Neural progenitor cell (in vitro differentiated cells): Measurements from ENCODE around the gene GOLGA6L2. TPM values are rescaled to one million over a fixed set of nuclear protein-coding genes. Genes with fewer than 3 reads are reported as not detected.
"Not testable (repeated sequence)": the region's sequence is repeated elsewhere in the genome, so short reads cannot be mapped to it uniquely, and the experiment has no call there.

Source experiments
- DNase-seq: peaks from one replicate; pipeline ENCODE4 v3.0.0-alpha.2; 2016; ENCODE audit warnings: low spot score
- H2AFZ ChIP-seq: fragments of 200-600 bp; sonication (generic); replicated peaks from 2 replicates; pipeline ENCODE4 v1.6.1; 2016; ENCODE audit warnings: antibody characterized with exemption
- H3F3A ChIP-seq: fragments of 200-600 bp; sonication (generic); 2 replicates; pipeline ENCODE4 v1.6.1; 2016; ENCODE audit warnings: antibody characterized with exemption, low read depth
- H3K27ac ChIP-seq: fragments of 200-600 bp; sonication (generic); 2 replicates; pipeline ENCODE4 v1.5.1; 2016; ENCODE audit warnings: mild to moderate bottlenecking
- H3K27me3 ChIP-seq: fragments of 200-600 bp; sonication (generic); 2 replicates; pipeline ENCODE4 v1.6.1; 2016; ENCODE audit warnings: mild to moderate bottlenecking, moderate library complexity
- H3K36me3 ChIP-seq: fragments of 200-600 bp; sonication (generic); 2 replicates; pipeline ENCODE4 v1.5.1; 2016
- H3K4me1 ChIP-seq: fragments of 200-600 bp; sonication (generic); 2 replicates; pipeline ENCODE4 v1.6.1; 2016; ENCODE audit warnings: mixed run types
- H3K4me2 ChIP-seq: fragments of 200-600 bp; sonication (generic); 2 replicates; pipeline ENCODE4 v1.6.1; 2016
- H3K4me3 ChIP-seq: fragments of 200-600 bp; sonication (generic); 2 replicates; pipeline ENCODE4 v1.5.1; 2016
- H3K79me2 ChIP-seq: fragments of 200-600 bp; sonication (generic); 2 replicates; pipeline ENCODE4 v1.6.1; 2016; ENCODE audit warnings: low read depth
- H3K9ac ChIP-seq: fragments of 200-600 bp; sonication (generic); 2 replicates; pipeline ENCODE4 v1.6.1; 2016
- H3K9me3 ChIP-seq: fragments of 200-600 bp; sonication (generic); 2 replicates; pipeline ENCODE4 v1.5.1; 2016; ENCODE audit warnings: low read depth
- H4K20me1 ChIP-seq: fragments of 200-600 bp; sonication (generic); 2 replicates; pipeline ENCODE4 v1.6.1; 2016; ENCODE audit warnings: low read depth
- H3K27ac Mint-ChIP-seq: 3 replicates; pipeline ENCODE4 v1.8.0; 2021; ENCODE audit warnings: mixed read lengths
- H3K27me3 Mint-ChIP-seq: 2 replicates; pipeline ENCODE4 v1.8.0; 2022; ENCODE audit warnings: low read depth, mild to moderate bottlenecking, inconsistent platforms, moderate library complexity, mixed read lengths; ENCODE audit not compliant: insufficient read depth
- H3K36me3 Mint-ChIP-seq: 3 replicates; pipeline ENCODE4 v1.8.0; 2021; ENCODE audit warnings: mixed read lengths
- H3K4me1 Mint-ChIP-seq: 3 replicates; pipeline ENCODE4 v1.8.0; 2021; ENCODE audit warnings: mixed read lengths
- H3K4me3 Mint-ChIP-seq: 3 replicates; pipeline ENCODE4 v1.8.0; 2021; ENCODE audit warnings: mild to moderate bottlenecking, moderate library complexity, mixed read lengths
- H3K9me3 Mint-ChIP-seq: 3 replicates; pipeline ENCODE4 v1.8.0; 2020; ENCODE audit warnings: mixed read lengths
- CTCF ChIP-seq: fragments of 200-600 bp; sonication (generic); IDR thresholded peaks from 2 replicates; pipeline ENCODE4 v1.5.1; 2017; ENCODE audit warnings: antibody characterized with exemption, mild to moderate bottlenecking
- EZH2 ChIP-seq: fragments of 200-600 bp; sonication (generic); IDR thresholded peaks from 2 replicates; pipeline ENCODE4 v1.6.1; 2017; ENCODE audit warnings: antibody characterized with exemption, mild to moderate bottlenecking, moderate library complexity
- EZH2phosphoT487 ChIP-seq: fragments of 200-600 bp; sonication (generic); IDR thresholded peaks from 2 replicates; pipeline ENCODE4 v1.6.1; 2017; ENCODE audit warnings: antibody characterized with exemption
- total RNA-seq: library from RNA; depleted of rRNA; stranded (reverse); fragments of >200 nt; gene quantifications from 2 replicates; pipeline ENCODE4 v1.2.3, GENCODE V29; 2015; ENCODE audit warnings: low replicate concordance

Gene GOLGA6L2
- total RNA-seq, 1 donor from 2014 or later, result not detected

DNA sequence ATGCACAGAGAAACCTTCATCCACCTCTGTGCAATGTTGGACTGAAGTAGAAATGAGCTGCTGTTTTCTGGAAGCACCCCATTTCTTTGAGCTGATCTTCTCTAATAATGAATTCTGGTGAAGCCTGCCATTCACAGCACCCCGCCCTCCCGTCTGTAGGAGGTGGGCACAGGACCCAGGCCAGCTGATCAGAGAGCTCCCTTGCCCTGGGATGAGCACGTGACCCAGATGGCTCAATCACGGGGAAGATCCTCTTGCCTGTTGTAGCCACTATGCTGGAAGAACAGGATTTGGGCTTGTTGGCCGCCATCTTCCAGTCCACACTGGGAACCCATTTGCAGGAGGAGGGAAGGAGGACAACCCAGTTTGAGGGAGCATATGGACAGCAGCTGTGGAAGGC is 44.5 kb downstream of the GOLGA6L2 start:
- Mint-ChIP-seq H3K4me1 (no peaks in the 10 kb centered on the region), H3K27me3 (peaks cover 7% of the 10 kb centered on the region), H3K4me3 (no peak overlapping the region), H3K9me3 (peaks cover 37% of the 10 kb centered on the region), H3K36me3 (no peaks in the 10 kb centered on the region), H3K27ac (no peak overlapping the region)
- DNase-seq, result no peak
- Histone ChIP-seq H3K9ac (no peak overlapping the region), H3K79me2 (no peaks in the 10 kb centered on the region), H4K20me1 (no peaks in the 10 kb centered on the region), H3K4me3 (no peak overlapping the region), H3F3A (no peaks in the 10 kb centered on the region), H3K4me1 (no peaks in the 10 kb centered on the region), H3K36me3 (no peaks in the 10 kb centered on the region), H3K27me3 (no peaks in the 10 kb centered on the region), H3K9me3 (no peaks in the 10 kb centered on the region), H3K4me2 (no peak overlapping the region), H3K27ac (no peak overlapping the region), H2AFZ (no peak overlapping the region)
- TF ChIP-seq EZH2phosphoT487, result no peak
- no peak for TF ChIP-seq CTCF
- TF ChIP-seq EZH2, result no peak

DNA sequence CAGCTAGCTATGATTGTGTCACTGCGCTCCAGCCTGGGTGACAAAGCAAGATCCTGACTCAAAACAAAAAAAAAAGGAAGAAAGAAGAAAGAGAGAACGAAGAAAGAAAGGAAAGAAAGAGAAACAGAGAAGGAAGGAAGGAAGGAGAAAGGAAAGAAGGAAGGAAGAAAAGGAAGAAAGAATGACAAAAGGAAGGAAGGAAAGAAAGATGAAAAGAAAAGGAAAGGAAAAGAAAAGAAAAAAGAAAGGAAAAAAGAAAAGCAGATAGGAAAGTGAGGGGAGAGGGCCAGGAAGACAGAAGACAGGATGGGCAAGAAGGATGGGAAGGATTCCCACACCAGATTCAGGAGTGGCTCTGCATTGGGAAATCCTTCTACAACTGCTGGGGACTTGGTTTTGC is 44.9 kb downstream of the GOLGA6L2 start:
- Histone ChIP-seq H3K27ac (no peak overlapping the region), H3K79me2 (no peaks in the 10 kb centered on the region), H3K4me2 (no peak overlapping the region), H4K20me1 (no peaks in the 10 kb centered on the region), H3K27me3 (no peaks in the 10 kb centered on the region), H2AFZ (no peak overlapping the region), H3K9me3 (no peaks in the 10 kb centered on the region), H3F3A (no peaks in the 10 kb centered on the region), H3K4me1 (no peaks in the 10 kb centered on the region), H3K36me3 (no peaks in the 10 kb centered on the region), H3K9ac (no peak overlapping the region), H3K4me3 (no peak overlapping the region)
- peaks cover 38% of the 10 kb centered on the region for H3K9me3 Mint-ChIP-seq
- no peak for TF ChIP-seq EZH2phosphoT487
- H3K27me3 Mint-ChIP-seq, result peaks cover 7% of the 10 kb centered on the region
- DNase-seq, result no peak
- no peaks in the 10 kb centered on the region for H3K4me1 Mint-ChIP-seq
- no peak overlapping the region for H3K27ac Mint-ChIP-seq
- H3K36me3 Mint-ChIP-seq, result no peaks in the 10 kb centered on the region
- H3K4me3 Mint-ChIP-seq, result no peak overlapping the region

DNA sequence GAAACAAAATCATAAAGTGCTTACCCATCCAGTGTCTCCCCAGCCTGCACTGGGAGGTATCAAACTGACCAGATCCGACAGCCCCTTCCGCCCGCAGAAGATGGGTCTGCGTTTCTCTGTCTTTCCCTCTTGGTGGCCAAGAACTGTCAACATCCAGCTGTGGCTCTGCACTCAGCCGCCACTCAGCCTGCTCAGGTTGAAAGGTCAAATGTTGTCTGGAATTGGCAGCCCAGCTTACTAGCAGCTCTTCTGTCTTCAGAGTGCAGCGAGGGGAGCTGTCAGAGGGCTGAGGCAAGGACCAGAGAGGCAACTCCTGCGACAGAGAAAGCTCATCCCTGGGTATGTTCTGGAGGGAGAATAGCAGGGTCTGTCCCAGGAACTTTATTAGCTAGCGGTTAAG is 45.4 kb downstream of the GOLGA6L2 start:
- Histone ChIP-seq H2AFZ (no peak overlapping the region), H3K27ac (no peak overlapping the region), H3K79me2 (no peaks in the 10 kb centered on the region), H3K9ac (no peak overlapping the region), H3K36me3 (no peaks in the 10 kb centered on the region), H3K4me2 (no peak overlapping the region), H3K4me1 (no peaks in the 10 kb centered on the region), H4K20me1 (no peaks in the 10 kb centered on the region), H3K4me3 (no peak overlapping the region), H3K27me3 (no peaks in the 10 kb centered on the region), H3F3A (no peaks in the 10 kb centered on the region), H3K9me3 (no peaks in the 10 kb centered on the region)
- Mint-ChIP-seq H3K9me3 (peaks cover 33% of the 10 kb centered on the region), H3K27me3 (peaks cover 3% of the 10 kb centered on the region), H3K27ac (no peak overlapping the region), H3K36me3 (no peaks in the 10 kb centered on the region), H3K4me3 (no peak overlapping the region), H3K4me1 (no peaks in the 10 kb centered on the region)
- TF ChIP-seq CTCF, result no peak
- TF ChIP-seq EZH2phosphoT487, result no peak
- no peak for TF ChIP-seq EZH2
- DNase-seq, result no peak

DNA sequence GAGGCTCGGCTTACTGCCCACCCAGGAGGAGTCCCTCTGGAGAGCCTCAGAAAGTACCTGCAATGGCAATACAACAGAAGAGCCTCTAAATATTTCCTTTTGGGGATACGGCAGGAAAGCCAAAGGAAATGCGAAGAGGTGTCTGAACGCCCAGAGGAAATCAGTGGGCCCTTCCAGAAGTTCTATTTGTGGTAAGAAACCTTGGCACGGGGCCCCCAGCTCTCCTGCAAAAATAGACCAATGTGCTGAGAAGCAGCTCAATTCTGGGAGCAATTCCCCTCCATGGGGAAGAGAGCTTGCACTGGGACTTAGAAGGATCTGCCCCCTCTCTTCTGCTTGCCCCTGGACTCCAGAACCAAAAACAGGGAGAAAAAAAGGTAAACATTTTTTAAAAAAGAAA is 47.8 kb downstream of the GOLGA6L2 start:
- H3K27me3 Mint-ChIP-seq, H4K20me1 ChIP-seq, H3K36me3 ChIP-seq, H3F3A ChIP-seq, H3K27ac Mint-ChIP-seq, H3K4me1 Mint-ChIP-seq, H3K4me3 ChIP-seq, H2AFZ ChIP-seq, H3K27ac ChIP-seq, H3K4me1 ChIP-seq, H3K4me2 ChIP-seq, H3K9me3 ChIP-seq, H3K27me3 ChIP-seq, DNase-seq, H3K36me3 Mint-ChIP-seq, H3K4me3 Mint-ChIP-seq, H3K9ac ChIP-seq, H3K79me2 ChIP-seq: not testable (repeated sequence)
- peaks cover 32% of the 10 kb centered on the region for H3K9me3 Mint-ChIP-seq

DNA sequence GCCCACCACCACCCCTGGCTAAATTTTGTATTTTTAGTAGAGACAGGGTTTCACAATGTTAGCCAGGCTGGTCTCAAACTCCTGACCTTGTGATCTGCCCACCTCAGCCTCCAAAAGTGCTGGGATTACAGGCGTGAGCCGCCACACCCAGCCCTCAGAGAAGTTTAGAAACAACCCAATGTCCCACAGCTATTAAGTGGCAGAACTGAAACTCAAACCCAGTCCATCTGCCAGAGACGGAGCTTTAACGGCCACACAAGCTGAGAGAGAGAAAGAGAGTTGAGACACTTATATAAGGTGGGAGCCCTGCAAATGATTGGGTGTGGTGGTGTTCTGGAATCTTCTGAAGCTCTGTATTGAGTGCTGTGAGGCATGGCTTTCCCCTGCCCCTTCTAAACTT is 48.7 kb downstream of the GOLGA6L2 start:
- not testable (repeated sequence) for H3K36me3 Mint-ChIP-seq, H3K27me3 Mint-ChIP-seq
- peaks cover 33% of the 10 kb centered on the region for H3K9me3 Mint-ChIP-seq

More for the DNA sequence above, 48.7 kb downstream of the GOLGA6L2 start:
- not testable (repeated sequence) for DNase-seq, H3K4me1 Mint-ChIP-seq, H3K36me3 ChIP-seq, H3K27ac ChIP-seq, H3K4me2 ChIP-seq, H3K27ac Mint-ChIP-seq, H3K9ac ChIP-seq, H3K4me1 ChIP-seq, H3K9me3 ChIP-seq, H3K4me3 ChIP-seq, H3K79me2 ChIP-seq, H3K27me3 ChIP-seq, H4K20me1 ChIP-seq, H2AFZ ChIP-seq, H3F3A ChIP-seq, H3K4me3 Mint-ChIP-seq
